GM13976 (cell line): ENCODE measurements around the gene HS3ST3B1.

Experiments used
- DNase-seq: peaks from one replicate; pipeline ENCODE4 v3.0.0; 2012; ENCODE audit warnings: low spot score
- in situ Hi-C: fragments of 300-500 bp; cut with MboI; formaldehyde crosslinking; loops from one replicate; pipeline ENCODE4 v1.12.0; 2022; ENCODE audit warnings: low sequenced_read_pairs, mixed read lengths, inconsistent platforms; ENCODE audit not compliant: unreplicated experiment
- TF ChIP-seq, protein P1 (sequence below): IDR thresholded peaks from 2 replicates; pipeline ENCODE4 v1.5.1; 2012; ENCODE audit warnings: borderline replicate concordance, mild to moderate bottlenecking; ENCODE audit not compliant: insufficient read depth; ENCODE audit errors: extremely low read depth, missing control alignments, control extremely low read depth

Gene HS3ST3B1

DNA sequence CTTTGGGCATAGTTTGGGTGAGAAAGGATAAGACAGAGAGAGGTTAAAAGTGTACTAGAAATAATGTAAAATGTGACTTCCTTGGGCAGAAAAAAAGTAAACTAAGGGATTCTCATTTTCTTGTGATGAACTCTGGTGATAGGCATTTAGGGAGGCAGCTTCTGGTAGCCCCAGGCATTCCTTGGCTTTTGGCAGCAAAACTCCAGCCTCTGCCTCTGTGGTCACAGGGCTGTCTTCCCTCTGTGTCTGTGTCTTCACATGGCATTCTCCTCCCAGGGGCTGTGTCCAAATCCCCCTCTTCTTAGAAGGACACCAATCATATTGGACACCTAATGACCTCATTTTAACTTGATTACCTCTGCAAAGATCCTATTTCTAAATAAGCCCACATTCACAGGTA is 54.7 kb downstream of the HS3ST3B1 start:
- TF ChIP-seq, protein P1, sequence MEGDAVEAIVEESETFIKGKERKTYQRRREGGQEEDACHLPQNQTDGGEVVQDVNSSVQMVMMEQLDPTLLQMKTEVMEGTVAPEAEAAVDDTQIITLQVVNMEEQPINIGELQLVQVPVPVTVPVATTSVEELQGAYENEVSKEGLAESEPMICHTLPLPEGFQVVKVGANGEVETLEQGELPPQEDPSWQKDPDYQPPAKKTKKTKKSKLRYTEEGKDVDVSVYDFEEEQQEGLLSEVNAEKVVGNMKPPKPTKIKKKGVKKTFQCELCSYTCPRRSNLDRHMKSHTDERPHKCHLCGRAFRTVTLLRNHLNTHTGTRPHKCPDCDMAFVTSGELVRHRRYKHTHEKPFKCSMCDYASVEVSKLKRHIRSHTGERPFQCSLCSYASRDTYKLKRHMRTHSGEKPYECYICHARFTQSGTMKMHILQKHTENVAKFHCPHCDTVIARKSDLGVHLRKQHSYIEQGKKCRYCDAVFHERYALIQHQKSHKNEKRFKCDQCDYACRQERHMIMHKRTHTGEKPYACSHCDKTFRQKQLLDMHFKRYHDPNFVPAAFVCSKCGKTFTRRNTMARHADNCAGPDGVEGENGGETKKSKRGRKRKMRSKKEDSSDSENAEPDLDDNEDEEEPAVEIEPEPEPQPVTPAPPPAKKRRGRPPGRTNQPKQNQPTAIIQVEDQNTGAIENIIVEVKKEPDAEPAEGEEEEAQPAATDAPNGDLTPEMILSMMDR = no peak
- in situ Hi-C loops = no loop called here
- DNase-seq = no peak

DNA sequence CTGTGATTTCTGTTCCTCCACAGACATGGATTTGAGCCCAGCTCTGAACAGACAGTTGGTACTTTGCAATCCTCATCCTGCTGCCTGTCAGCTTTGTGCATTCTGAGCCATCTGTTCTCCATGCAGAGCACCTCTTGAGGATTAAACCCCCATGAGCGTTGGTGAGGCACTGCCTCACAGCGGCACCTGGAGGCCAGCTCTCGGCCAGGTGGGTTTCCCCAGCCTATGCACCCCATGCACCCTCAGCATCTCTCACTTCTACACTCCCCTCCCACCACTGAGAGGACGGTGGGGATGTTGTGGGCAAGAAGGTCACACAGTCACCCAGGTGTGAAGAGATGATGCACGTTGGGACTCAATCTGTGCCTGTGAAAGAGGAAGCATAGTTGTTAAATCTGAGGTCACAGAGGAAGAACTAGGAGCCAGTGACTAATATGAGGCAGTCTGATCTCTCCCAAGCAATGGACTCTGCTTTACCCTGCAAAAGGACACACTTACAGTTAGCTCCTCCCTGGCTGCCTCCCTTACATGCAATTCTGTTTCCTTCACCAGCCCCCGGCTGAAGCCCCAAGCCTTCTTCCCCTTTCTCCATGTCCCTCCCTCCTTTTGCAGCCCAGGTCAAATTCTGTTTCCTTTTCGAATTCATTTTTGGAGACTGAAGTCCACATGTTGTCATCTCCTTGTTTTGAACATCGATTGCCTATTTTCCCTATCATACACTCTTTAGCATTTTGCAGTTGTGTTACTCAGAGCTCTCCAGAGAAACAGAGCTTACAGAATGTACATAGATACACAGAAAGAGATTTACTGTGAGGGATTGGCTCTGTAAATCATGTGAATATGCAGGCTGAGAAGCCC is 58.5 kb downstream of the HS3ST3B1 start:
- in situ Hi-C loops = no loop called here
- TF ChIP-seq, protein P1 = peak; percentile 41
- peak; percentile 67 for DNase-seq

DNA sequence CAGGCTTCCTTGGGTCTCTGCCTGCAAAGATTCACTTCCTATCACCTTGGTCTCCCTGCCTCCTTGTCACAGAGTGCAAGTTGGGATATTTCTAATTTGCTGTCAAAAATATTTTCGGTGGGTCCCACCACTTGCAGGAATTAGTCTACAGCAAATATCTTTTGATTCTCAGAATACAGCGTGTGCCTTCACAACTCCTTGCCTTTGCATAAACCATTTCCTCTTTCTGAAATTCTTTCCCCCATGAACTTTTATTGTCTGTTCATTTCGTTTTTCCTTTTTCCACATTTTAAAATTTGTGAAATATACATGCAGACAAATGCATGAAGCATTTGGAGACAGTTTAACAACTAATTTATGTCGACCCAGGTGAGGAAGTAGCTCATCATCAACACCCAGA is 60.0 kb downstream of the HS3ST3B1 start:
- TF ChIP-seq, protein P1 = no peak
- DNase-seq = no peak
- in situ Hi-C loops = no loop called here

DNA sequence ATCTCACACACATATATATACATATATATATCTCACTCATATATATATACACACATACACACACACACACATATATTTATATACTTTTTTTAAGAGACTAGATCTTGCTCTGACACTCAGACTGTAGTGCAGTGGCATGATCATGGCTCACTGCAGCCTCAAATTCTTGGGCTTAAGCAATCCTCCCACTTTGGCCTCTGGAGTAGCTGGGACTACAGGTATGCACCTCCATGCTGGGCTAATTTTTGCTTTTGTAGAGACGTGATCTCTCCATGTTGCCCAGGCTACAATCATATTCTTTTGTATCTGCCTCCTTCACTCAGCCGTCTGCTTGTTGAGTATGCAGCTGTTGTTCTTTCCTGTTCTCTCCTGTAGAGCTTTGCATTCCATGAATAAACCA is 60.6 kb downstream of the HS3ST3B1 start:
- TF ChIP-seq, protein P1 = no peak
- in situ Hi-C loops = no loop called here
- DNase-seq = no peak

DNA sequence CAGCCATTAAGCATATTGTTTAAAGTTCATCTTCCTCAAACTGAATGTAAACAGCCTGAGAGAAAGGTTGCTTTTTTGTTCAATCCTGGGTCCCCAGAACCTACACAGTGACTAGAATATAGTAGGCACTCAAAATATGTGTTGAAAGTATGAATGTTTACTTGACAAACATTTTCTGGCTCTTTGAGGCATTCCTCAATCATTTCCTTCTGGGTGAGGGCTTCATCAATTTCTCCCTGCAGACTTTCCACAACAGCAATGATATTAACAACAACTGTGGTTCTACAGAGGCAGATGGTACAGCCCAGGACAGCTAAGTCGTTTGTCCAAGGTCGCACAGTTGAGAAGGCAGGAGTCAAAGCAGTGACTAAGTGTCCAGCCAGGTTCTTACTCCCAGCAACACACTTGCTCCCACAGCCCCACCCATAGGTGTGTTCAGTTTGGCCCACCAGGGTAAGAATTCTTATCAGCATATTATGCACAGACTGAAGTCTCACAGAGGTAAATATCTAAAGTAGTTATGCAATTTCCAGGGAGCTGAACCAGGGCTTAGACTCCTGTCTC is 61.1 kb downstream of the HS3ST3B1 start:
- DNase-seq = no peak
- in situ Hi-C loops = no loop called here
- TF ChIP-seq, protein P1 = no peak

DNA sequence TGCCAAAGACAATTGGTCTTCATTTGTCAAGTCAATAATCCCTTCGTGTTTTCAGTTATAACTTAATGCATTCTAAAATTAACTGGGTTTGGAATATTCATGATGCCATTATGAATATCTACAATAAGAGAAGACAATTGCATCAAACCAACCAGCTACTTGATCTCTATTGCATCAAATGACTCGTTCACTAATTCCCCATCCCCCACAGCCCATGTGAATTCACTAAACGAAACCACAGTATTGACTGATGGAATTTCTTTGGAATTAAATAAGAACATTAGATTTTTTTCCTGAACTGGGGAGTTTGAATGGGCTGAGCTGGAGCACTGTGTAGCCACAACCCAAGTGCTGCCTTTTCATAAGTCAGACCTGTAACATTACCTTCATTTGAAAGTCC is 65.3 kb downstream of the HS3ST3B1 start:
- TF ChIP-seq, protein P1 = no peak
- in situ Hi-C loops = no loop called here
- no peak for DNase-seq
